ENCODE results near the gene PTPRF.

DNA sequence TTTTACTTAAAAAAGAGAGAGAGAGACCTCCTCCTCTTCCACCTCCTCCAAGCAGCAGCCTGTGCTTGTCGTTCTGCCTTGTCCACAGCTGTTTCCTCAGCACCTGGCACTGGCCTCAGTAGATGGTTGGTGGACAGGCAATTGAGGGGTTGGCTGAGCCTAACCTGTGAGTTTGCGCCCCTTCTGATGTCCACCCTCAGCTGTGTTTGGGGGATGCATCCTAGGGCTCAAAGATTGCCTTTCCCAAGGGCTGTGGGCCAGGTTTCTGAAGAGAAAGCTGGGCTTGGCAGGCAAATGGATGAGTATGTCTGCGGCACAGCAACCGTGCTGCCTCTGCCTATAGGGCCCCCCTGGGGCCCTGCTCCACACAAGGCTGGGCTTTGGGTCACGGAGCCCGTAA is 84.2 kb downstream of the PTPRF start:
- TF ChIP-seq POLR2A (IDR thresholded peaks at IDR 0.05; ENCODE audit: low read length) (no peak), GATA1 (IDR thresholded peaks at IDR 0.05; ENCODE audit: low read depth, low read length) (no peak)
